Loucy (cell line): ENCODE results near the gene MUC5AC.

Experiments
- EZH2phosphoT487 ChIP-seq: fragments of 200-600 bp; IDR thresholded peaks from 2 replicates; pipeline ENCODE4 v1.6.1; 2018; ENCODE audit warnings: antibody characterized with exemption, mild to moderate bottlenecking, moderate library complexity, borderline replicate concordance
- TF ChIP-seq, protein P1 (sequence below): fragments of 200-600 bp; sonication (generic); conservative IDR thresholded peaks from 2 replicates; pipeline ENCODE4 v1.5.1; 2014; ENCODE audit warnings: mild to moderate bottlenecking, antibody characterized with exemption, low read length

- TF ChIP-seq, protein P1, sequence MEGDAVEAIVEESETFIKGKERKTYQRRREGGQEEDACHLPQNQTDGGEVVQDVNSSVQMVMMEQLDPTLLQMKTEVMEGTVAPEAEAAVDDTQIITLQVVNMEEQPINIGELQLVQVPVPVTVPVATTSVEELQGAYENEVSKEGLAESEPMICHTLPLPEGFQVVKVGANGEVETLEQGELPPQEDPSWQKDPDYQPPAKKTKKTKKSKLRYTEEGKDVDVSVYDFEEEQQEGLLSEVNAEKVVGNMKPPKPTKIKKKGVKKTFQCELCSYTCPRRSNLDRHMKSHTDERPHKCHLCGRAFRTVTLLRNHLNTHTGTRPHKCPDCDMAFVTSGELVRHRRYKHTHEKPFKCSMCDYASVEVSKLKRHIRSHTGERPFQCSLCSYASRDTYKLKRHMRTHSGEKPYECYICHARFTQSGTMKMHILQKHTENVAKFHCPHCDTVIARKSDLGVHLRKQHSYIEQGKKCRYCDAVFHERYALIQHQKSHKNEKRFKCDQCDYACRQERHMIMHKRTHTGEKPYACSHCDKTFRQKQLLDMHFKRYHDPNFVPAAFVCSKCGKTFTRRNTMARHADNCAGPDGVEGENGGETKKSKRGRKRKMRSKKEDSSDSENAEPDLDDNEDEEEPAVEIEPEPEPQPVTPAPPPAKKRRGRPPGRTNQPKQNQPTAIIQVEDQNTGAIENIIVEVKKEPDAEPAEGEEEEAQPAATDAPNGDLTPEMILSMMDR = no peak
- TF ChIP-seq EZH2phosphoT487 = no peak
These were observed 5.2 kb upstream of the MUC5AC start for GRCh38 chr11:1152316-1153104.
